ENCODE measurements around the gene COL15A1.

- TF ChIP-seq CTCF (IDR thresholded peaks at IDR 0.05 in 4 of 5, conservative IDR thresholded peaks at IDR 0.05 in 1 of 5) (no peak), POLR2A (IDR thresholded peaks at IDR 0.05) (no peak)
These were observed 38.7 kb upstream of the COL15A1 start for GRCh38 chr9:98905015-98905414.

Data from gastrocnemius medialis (tissue), 4 donors.